ENCODE results near the gene ANAPC5.

DNA sequence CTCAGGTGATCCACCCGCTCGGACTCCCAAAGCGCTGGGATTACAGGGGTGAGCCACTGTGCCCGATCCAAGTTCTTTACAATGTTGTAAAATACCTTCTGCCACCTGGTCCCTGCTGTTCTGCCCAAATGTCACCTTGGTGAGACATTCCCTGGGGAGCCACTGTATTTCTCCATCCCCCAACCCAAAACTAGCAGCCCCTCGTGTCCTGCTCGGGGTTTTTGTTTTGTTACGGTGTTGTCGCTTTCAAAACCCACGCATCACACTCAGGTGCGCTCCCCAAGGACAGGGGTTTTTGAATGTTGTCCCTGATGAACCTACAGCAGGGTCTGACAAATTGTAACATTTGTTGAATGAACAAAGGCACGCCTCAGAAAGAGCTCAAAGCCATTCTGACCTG lies 93.1 kb downstream of the ANAPC5 start:
- TF ChIP-seq, protein P1, sequence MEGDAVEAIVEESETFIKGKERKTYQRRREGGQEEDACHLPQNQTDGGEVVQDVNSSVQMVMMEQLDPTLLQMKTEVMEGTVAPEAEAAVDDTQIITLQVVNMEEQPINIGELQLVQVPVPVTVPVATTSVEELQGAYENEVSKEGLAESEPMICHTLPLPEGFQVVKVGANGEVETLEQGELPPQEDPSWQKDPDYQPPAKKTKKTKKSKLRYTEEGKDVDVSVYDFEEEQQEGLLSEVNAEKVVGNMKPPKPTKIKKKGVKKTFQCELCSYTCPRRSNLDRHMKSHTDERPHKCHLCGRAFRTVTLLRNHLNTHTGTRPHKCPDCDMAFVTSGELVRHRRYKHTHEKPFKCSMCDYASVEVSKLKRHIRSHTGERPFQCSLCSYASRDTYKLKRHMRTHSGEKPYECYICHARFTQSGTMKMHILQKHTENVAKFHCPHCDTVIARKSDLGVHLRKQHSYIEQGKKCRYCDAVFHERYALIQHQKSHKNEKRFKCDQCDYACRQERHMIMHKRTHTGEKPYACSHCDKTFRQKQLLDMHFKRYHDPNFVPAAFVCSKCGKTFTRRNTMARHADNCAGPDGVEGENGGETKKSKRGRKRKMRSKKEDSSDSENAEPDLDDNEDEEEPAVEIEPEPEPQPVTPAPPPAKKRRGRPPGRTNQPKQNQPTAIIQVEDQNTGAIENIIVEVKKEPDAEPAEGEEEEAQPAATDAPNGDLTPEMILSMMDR (IDR thresholded peaks at IDR 0.05), result no peak
- TF ChIP-seq POLR2A (IDR thresholded peaks at IDR 0.05), result no peak

Data from esophagus squamous epithelium (tissue), 4 donors.